CD4-positive, alpha-beta T cell (primary cell): ENCODE results near the gene LRRC8D. TPM values are rescaled to one million over a fixed set of nuclear protein-coding genes. Genes with fewer than 3 reads are reported as not detected.

Experiments
- ATAC-seq: fragments of 200-7000 bp; cut with Tn5 transposase; one replicate; pipeline ENCODE4 v1.10.0; 2022; ENCODE audit warnings: mild to moderate bottlenecking; ENCODE audit not compliant: poor library complexity
- CTCF ChIA-PET: fragments of 350-600 bp; sonication (Branson Sonifier 250); formaldehyde crosslinking; loops from one replicate; lab custom pipeline; 2021; ENCODE audit warnings: antibody characterized with exemption, inconsistent platforms; lab: Charles Lee
- POLR2A ChIA-PET: fragments of 350-600 bp; sonication (Branson Sonifier 250); formaldehyde crosslinking; loops from one replicate; lab custom pipeline; 2021; ENCODE audit warnings: antibody characterized with exemption, inconsistent platforms; lab: Charles Lee
- DNase-seq, 14 experiments: peaks; one replicate each; pipeline ENCODE4 v3.0.0-alpha.2; 2013 to 2020; ENCODE audit warnings: mixed read lengths in 2 of 14
- H3K27ac ChIP-seq, 2 donors: one replicate each; pipeline versions ENCODE4 v1.5.1 to v1.7.0; 2013; ENCODE audit warnings: low read length in 2 of 2, low read depth in 1 of 2, mild to moderate bottlenecking in 1 of 2
- H3K27me3 ChIP-seq, 2 experiments: 1 replicate in 1 of 2; 2 replicates in 1 of 2; pipeline versions ENCODE4 v1.6.1 to v1.7.0; 2013; ENCODE audit warnings: low read length in 2 of 2, control low read depth in 1 of 2, mild to moderate bottlenecking in 1 of 2, moderate library complexity in 1 of 2; ENCODE audit not compliant: insufficient read depth in 2 of 2, control insufficient read depth in 1 of 2
- H3K36me3 ChIP-seq: one replicate; pipeline ENCODE4 v1.6.1; 2013; ENCODE audit warnings: low read length, control low read depth; ENCODE audit not compliant: insufficient read depth
- H3K4me1 ChIP-seq: one replicate; pipeline ENCODE4 v1.6.1; 2013; ENCODE audit warnings: low read length, control low read depth; ENCODE audit not compliant: insufficient read depth
- H3K4me3 ChIP-seq: one replicate; pipeline ENCODE4 v1.5.1; 2013; ENCODE audit warnings: mild to moderate bottlenecking, low read length, moderate library complexity
- H3K9me3 ChIP-seq, 2 experiments: 1 replicate in 1 of 2; 2 replicates in 1 of 2; pipeline versions ENCODE4 v1.6.1 to v1.7.0; 2013; ENCODE audit warnings: low read length in 2 of 2, mild to moderate bottlenecking in 2 of 2, control low read depth in 1 of 2, moderate library complexity in 1 of 2; ENCODE audit not compliant: control insufficient read depth in 1 of 2, insufficient read depth in 1 of 2
- H3K27ac Mint-ChIP-seq: one replicate; pipeline ENCODE4 v1.8.0; 2020; ENCODE audit warnings: mixed read lengths
- H3K27me3 Mint-ChIP-seq: one replicate; pipeline ENCODE4 v1.8.0; 2021; ENCODE audit warnings: mixed read lengths
- H3K36me3 Mint-ChIP-seq: one replicate; pipeline ENCODE4 v1.8.0; 2021; ENCODE audit warnings: low read depth, mixed read lengths
- H3K4me1 Mint-ChIP-seq: one replicate; pipeline ENCODE4 v1.8.0; 2021; ENCODE audit warnings: low read depth, mixed read lengths
- H3K4me3 Mint-ChIP-seq: one replicate; pipeline ENCODE4 v1.8.0; 2020; ENCODE audit warnings: mild to moderate bottlenecking, mixed read lengths
- H3K9me3 Mint-ChIP-seq: one replicate; pipeline ENCODE4 v1.8.0; 2020; ENCODE audit warnings: mixed read lengths
- intact Hi-C, 2 experiments: fragments of 100-400 bp; cut with DNase I in 1 of 2; cut with micrococcal nuclease in 1 of 2; formaldehyde crosslinking; loops; one replicate each; pipeline versions ENCODE4 v1.15.1 to v1.9.0; 2023 to 2025; cut with DNase I, micrococcal nuclease
- total RNA-seq, 174 experiments: library from RNA in 2 of 174; stranded (reverse) in 2 of 174; gene quantifications; one replicate each; pipeline ENCODE4 v1.2.3 and lab custom pipeline; 2021 to 2026
- TF ChIP-seq, protein P1 (sequence below): fragments of 200-600 bp; IDR thresholded peaks from one replicate; pipeline ENCODE4 v1.8.0; 2022; ENCODE audit warnings: antibody characterized with exemption, mild to moderate bottlenecking

The LRRC8D gene
- total RNA-seq, 2 experiments from 2014 or later, result 15.5 to 18.2 TPM

- ATAC-seq (no peak), DNase-seq (no peak)
- Histone ChIP-seq H3K27ac (no peak overlapping the region), H3K4me3 (no peak overlapping the region), H3K36me3 (no peaks in the 10 kb centered on the region), H3K27me3 (no peaks in the 10 kb centered on the region), H3K9me3 (no peaks in the 10 kb centered on the region), H3K4me1 (peaks cover 13% of the 10 kb centered on the region)
- POLR2A ChIA-PET, result no interaction called here
- H3K9me3 Mint-ChIP-seq, result no peaks in the 10 kb centered on the region
- H3K4me1 Mint-ChIP-seq, result peaks cover 34% of the 10 kb centered on the region
- no peaks in the 10 kb centered on the region for H3K36me3 Mint-ChIP-seq
- CTCF ChIA-PET, result interaction anchor here (1.7 kb wide), 1 partner anchor 64 kb away, joined by 4 read pairs; no protein-coding TSS in a partner anchor
- no peak overlapping the region for H3K4me3 Mint-ChIP-seq
- intact Hi-C loops, result no loop called here
- H3K27ac Mint-ChIP-seq, result no peak overlapping the region
- TF ChIP-seq, protein P1, sequence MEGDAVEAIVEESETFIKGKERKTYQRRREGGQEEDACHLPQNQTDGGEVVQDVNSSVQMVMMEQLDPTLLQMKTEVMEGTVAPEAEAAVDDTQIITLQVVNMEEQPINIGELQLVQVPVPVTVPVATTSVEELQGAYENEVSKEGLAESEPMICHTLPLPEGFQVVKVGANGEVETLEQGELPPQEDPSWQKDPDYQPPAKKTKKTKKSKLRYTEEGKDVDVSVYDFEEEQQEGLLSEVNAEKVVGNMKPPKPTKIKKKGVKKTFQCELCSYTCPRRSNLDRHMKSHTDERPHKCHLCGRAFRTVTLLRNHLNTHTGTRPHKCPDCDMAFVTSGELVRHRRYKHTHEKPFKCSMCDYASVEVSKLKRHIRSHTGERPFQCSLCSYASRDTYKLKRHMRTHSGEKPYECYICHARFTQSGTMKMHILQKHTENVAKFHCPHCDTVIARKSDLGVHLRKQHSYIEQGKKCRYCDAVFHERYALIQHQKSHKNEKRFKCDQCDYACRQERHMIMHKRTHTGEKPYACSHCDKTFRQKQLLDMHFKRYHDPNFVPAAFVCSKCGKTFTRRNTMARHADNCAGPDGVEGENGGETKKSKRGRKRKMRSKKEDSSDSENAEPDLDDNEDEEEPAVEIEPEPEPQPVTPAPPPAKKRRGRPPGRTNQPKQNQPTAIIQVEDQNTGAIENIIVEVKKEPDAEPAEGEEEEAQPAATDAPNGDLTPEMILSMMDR, result no peak
- H3K27me3 Mint-ChIP-seq, result no peaks in the 10 kb centered on the region
Measured at GRCh38 chr1:89779151-89779940, 41.5 kb upstream of the LRRC8D start.

DNA sequence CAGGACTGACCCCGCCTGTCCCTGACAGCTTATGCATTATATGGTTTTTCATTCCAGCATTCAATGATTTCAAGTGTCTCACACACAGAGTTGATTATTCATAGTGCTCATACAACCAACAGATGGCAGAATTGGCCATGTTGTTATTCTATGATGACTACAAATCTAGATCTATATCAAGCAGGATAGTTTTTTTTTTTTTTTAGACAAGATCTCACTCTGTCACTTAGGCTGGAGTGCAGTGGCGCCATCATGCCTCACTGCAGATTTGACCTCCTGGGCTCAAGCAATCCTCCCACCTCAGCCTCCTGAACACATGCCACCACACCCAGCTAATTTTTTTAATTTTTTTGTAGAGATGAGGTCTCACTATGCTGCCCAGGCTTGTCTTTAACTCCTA lies 40.1 kb upstream of the LRRC8D start:
- ATAC-seq, result peak; percentile 80
- no peak overlapping the region for H3K27ac ChIP-seq
- Mint-ChIP-seq H3K27me3 (no peaks in the 10 kb centered on the region), H3K4me3 (no peak overlapping the region), H3K9me3 (no peaks in the 10 kb centered on the region), H3K27ac (no peak overlapping the region), H3K36me3 (no peaks in the 10 kb centered on the region), H3K4me1 (peaks cover 23% of the 10 kb centered on the region)
- POLR2A ChIA-PET, result interaction anchor here (0.7 kb wide), 2 partner anchors 209 to 1230 kb away, joined by 3 to 5 read pairs; no protein-coding TSS in a partner anchor
- H3K9me3 ChIP-seq, result no peaks in the 10 kb centered on the region
- no peaks in the 10 kb centered on the region for H3K27me3 ChIP-seq
- TF ChIP-seq, protein P1, result peak; percentile 48
- H3K4me1 ChIP-seq, result peaks cover 13% of the 10 kb centered on the region
- intact Hi-C loops, result loop anchor here (1.0 to 2.0 kb wide), 3 partner anchors 24 to 207 kb away; no protein-coding TSS in a partner anchor
- H3K36me3 ChIP-seq, result no peaks in the 10 kb centered on the region
- CTCF ChIA-PET, result interaction anchor here (0.7 to 2.2 kb wide), 7 partner anchors 18 to 926 kb away, joined by 3 to 8 read pairs (median 3); no protein-coding TSS in a partner anchor
- peak in 3 of 14 experiments; percentile 51 to 66 (median 65) for DNase-seq
- no peak overlapping the region for H3K4me3 ChIP-seq

DNA sequence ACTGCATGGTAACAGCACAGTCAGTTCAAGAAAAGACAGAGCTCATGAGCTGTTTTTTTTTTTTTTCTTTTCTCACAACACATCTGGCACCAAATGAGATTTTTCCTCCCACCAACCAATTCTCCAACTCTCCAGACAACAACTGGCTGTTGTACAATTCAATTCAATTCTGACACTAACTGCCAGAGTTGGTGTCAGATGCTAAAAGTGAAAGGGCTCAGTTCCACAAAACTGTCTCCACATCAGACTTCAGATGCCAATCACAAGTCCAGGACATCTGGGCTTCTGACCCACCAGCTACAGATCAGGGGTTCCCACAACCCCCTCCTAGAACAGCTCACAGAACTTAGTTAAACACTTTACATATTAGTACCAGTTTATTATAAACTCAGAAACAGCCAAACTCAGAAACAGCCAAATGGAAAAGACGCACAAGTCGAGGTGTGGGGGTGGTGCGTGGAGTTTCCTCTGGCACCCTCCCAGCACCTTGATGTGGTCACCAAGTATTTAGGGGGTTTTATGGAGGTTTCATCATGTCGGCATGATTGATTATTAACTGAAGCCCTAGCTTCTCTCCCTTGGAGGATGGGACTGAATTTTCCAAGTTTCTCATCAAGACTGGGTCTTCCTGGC lies 39.2 kb upstream of the LRRC8D start:
- Mint-ChIP-seq H3K36me3 (no peaks in the 10 kb centered on the region), H3K4me1 (peaks cover 21% of the 10 kb centered on the region), H3K27ac (peak overlapping the region; percentile 54), H3K27me3 (no peaks in the 10 kb centered on the region), H3K4me3 (peak overlapping the region; percentile 42), H3K9me3 (no peaks in the 10 kb centered on the region)
- POLR2A ChIA-PET, result interaction anchor here (0.7 to 0.8 kb wide), 2 partner anchors 40 to 162 kb away, joined by 3 to 4 read pairs; no protein-coding TSS in a partner anchor
- Histone ChIP-seq H3K36me3 (no peaks in the 10 kb centered on the region), H3K27me3 (no peaks in the 10 kb centered on the region), H3K4me3 (no peak overlapping the region), H3K9me3 (no peaks in the 10 kb centered on the region), H3K4me1 (peaks cover 13% of the 10 kb centered on the region), H3K27ac (no peak overlapping the region)
- intact Hi-C loops, result loop anchor here (2.0 kb wide), 2 partner anchors 23 to 205 kb away; no protein-coding TSS in a partner anchor
- CTCF ChIA-PET, result interaction anchor here (0.8 to 2.2 kb wide), 5 partner anchors 19 to 210 kb away, joined by 3 to 8 read pairs (median 4); no protein-coding TSS in a partner anchor
- ATAC-seq (peak; percentile 58), DNase-seq (peak in 13 of 14 experiments; percentile 18 to 84 (median 39))
- TF ChIP-seq, protein P1, result no peak
